HG03196 (cell line): ENCODE data around the gene ZFP62.
A peak's percentile ranks its signal among the peaks of the same experiment; 100 is the strongest.

Experiments used
- ATAC-seq: cut with Tn5 transposase; IDR thresholded peaks from one replicate; pipeline ENCODE4 v1.9.1; 2021; ENCODE audit not compliant: unreplicated experiment

ZFP62 gene

GRCh38 chr5:180811623-180812124, 49.4 kb downstream of the ZFP62 start:
- ATAC-seq: no peak

DNA sequence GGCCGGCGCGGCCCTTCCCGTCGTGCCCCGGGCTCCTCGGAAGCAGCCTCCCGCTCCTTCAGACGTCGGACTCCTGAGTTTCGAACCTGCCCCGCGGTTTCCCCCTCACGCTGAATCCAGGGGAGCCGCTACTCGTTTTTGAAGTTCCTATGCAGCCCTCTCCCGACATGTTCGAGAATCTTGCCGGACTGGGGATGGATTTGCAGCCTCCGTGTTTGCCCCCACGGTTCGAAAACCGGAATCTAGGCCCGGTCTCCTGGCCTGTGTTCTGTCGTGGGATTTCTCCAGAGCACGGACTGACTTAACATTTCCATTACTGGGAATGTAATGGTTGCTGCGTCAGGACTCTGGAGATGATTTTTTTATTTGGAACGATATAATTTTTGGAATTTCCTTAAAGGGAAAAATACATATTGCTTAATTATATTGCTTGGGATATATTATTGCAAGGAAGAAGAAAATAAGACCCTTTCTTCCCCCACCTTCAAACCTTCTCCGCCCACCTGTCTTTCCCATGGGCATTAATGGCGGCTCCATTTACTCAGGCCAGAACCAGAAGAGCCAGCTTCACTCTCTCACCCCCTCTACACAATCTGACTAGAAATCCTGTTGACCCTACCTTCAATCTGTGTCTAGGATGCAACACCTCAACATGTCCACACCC, 50.0 kb downstream of the ZFP62 start:
- ATAC-seq: no peak

GRCh38 chr5:180810210-180810958, 50.7 kb downstream of the ZFP62 start:
- ATAC-seq: peak; percentile 63

- ATAC-seq: peak; percentile 48
Observed at GRCh38 chr5:180809403-180810209, 51.5 kb downstream of the ZFP62 start.

DNA sequence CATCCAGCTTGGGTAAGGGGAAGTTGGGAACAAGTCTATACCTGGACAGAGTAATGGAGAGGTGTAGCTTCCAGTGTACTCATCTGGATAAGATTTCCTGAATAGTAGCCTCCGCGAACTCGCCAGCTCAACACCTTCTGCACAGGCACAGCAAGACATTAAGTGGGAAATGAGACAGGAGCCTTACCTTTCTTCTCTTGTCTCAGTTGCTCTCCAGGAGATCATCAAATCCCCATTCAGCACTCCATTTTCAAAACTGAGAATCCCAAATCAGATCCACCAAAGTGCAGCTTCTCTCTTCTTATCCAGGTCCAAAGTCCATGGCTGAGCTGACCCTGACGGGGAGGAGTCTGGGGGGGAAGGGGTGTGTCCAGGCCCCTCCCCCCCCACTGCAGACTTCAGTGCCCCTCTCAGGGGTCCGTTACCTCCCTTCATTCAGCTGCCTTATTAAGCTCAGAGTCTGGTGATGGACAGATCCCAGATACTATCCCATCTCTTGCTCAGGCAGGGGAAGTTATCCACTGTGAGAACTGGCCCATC, 52.5 kb downstream of the ZFP62 start:
- ATAC-seq: no peak

DNA sequence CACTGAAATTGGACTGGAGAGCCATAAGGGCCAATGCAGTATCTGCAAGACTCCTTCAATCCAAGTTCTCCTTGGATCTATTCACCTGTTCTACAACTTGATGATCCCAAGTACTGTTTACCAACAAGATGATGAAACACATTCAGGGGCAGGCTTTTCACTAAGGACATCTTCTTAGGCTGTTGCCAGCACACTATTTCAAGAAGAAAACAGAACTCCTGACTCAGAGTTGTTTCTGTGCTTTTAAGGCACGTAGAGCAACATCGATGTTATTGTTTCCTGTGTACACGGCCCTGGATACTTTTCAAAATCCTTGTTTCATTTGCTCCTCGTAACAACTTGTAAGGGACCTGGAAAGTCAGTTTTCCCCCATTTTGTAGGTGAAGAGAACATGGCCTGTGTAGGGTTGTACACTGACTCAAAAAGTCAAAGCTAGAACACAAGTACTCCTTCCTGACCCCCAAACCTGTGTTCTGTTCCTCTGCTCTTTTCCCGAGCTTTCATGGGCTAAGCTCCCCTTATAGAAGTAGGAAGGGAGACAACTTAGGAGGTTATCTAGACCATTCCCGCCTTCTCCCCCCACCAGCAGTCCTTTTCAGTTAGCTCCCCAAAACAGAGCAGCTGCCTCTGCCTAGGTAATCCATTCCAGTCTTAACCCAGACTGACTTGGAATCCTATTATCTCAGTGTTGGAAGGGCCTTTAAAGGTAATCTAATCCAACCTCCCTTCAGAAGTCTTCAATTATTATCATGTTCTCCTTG, 53.2 kb downstream of the ZFP62 start:
- no peak for ATAC-seq

- no peak for ATAC-seq
Observed at GRCh38 chr5:180807046-180807445, 54.0 kb downstream of the ZFP62 start.

- no peak for ATAC-seq
Observed at GRCh38 chr5:180806351-180807011, 54.6 kb downstream of the ZFP62 start.

DNA sequence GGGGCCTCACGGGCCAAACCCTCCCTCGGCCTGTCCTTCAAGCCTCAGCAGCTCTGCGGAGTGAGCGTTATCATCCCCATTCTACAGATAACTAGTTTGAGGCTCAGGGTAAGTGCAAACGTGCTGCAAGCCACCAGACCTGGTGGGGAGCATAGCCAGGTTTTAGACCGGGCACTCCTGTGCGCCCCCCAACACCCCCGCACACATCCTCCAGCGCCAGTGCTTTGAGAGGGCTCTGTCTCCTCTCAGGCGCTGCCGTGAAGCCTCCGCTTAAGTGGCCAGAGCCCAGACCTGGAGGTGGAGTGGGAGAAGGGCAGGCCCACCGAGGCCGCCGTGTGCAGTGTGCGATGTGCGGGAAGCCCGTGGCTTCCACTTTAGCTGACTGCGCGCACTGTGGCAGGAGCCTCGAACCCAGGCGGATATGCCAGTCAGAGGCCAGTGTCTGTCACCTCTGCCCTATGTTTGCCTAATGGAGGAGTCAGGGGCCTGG, 56.9 kb downstream of the ZFP62 start:
- peak; percentile 0 for ATAC-seq

GRCh38 chr5:180803181-180804128, 57.6 kb downstream of the ZFP62 start:
- peak; percentile 61 for ATAC-seq

GRCh38 chr5:180802325-180803180, 58.5 kb downstream of the ZFP62 start, which contains the start of gene MGAT1:
Gene MGAT1 (minus strand): TSS chr5:180802806. CDS start chr5:180792971, 9,835 bp downstream.
- ATAC-seq: peak; percentile 33

DNA sequence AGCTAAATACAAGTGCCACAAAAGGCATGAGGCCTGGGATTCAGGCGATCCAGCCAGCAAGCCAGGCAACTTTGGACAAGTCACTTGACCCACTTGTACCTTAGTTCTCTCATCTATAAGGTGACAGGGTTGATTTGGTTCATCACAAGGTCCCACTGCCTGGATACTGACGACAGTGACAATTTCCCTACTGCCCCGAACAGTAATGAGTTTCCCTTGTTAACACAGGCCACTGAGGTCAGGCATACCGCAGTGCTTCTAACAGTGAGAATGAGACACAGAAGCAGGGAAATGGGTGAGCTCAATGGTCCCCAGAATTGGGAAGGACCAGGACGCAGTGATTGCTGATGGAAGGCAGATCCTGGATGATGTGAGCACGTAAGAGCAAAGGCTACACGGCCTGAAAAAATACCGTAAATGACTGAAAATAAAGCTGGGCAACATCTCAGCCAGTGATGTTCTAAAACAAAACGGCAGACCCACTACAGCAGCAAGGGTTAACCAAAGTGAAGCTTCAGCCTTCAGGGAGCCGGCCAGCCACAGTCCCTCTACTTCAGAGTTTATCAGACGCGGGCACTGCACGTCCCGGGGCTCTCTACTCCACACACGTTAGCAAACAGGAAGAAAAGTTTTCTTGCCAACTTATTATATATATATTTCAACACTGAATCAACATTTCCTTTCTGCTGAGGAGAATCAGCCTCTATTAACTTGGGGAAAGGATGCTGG, 59.3 kb downstream of the ZFP62 start:
- no peak for ATAC-seq

- ATAC-seq: no peak
Observed at GRCh38 chr5:180799902-180800801, 60.9 kb downstream of the ZFP62 start.

GRCh38 chr5:180799194-180799593, 61.9 kb downstream of the ZFP62 start:
- no peak for ATAC-seq

- ATAC-seq: no peak
Observed at GRCh38 chr5:180798193-180798592, 62.9 kb downstream of the ZFP62 start.
